ENCODE data around the gene DOK3. TPM values are rescaled to one million over a fixed set of nuclear protein-coding genes. Genes with fewer than 3 reads are reported as not detected.

The DOK3 gene
- total and polyA plus RNA-seq, 2 of the 13 experiments (the other 11 are each of a cell fraction or from before 2014, with no cell fraction given), result 1.4 to 1.5 TPM

DNA sequence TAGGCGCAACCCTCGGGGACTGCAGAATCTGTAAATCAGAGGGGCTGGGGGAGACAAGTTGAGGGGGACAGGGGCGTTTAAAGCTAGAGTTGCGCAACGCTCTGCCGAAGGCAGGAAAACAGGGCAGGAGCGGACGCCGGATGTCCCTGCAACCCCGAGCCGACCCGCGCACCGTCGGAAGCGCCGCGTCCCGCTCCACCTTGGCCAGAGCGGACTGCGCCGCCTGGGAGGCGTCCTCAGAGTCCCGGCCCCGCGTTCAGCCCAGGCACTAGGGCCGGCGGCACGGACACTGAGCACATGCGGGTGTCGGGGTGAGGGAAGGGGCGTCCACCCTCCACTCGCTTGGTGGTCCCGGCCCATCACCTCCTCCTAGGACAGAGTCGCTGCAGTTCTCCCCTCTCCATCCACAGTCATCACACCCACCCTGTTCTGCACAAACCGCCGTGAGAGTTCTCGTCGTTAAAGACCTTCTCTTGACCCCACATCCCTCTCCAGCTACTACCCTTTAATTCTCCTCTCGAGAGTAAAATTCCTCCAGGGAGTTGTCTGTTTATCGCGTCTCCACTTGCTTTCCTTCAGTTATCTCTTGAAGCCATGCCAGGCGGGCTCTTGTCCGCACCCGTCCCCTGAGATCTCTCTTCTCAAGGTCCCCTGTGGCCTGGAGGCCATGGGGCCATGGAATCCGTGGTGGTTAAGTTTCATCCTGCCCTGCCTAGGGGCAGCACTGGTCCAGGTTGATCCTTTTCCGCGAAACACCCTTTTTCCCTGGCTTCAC is 11.4 kb downstream of the DOK3 start:
- 15% methylated on average over 21 of the region's 48 CpGs for WGBS (ENCODE audit: low lambda C conversion rate)
- POLR2A ChIA-PET, result interaction anchor here (0.6 to 3.6 kb wide), 22 partner anchors 17 to 411 kb away, joined by 3 to 42 read pairs (median 4); partner anchors contain the start of genes DDX41, FGFR4 and TMED9
- no peaks in the 10 kb centered on the region for H3K36me3 ChIP-seq (replicated peaks in 1 of 2; ENCODE audit: control insufficient read depth in 1 of 2, insufficient read depth in 2 of 2, low read length in 2 of 2)
- peaks cover 2 to 36% of the 10 kb centered on the region in 2 experiments; a peak in 4 of 5 replicates for H3K27me3 ChIP-seq (ENCODE audit: control insufficient read depth in 1 of 2, insufficient read depth in 2 of 2, low read length in 2 of 2)
- H3K9ac ChIP-seq (ENCODE audit: insufficient read depth, low read depth, low read length), result peak overlapping the region; percentile 42; the same call in 1 of the 2 replicates
- no peaks in the 10 kb centered on the region for H3K9me3 ChIP-seq (ENCODE audit: low read length)
- H3K27ac ChIP-seq (ENCODE audit: extremely low read length, insufficient read depth, low read length), result no peak overlapping the region
- intact Hi-C loops (cut with micrococcal nuclease; ENCODE audit: unreplicated experiment), result loop anchor here (5.0 kb wide), 1 partner anchor 186 kb away; the partner anchor contains the start of gene MXD3
- no peak overlapping the region for H2AFZ ChIP-seq (ENCODE audit: low read length)
- peak overlapping the region; percentile 26 to 85 (median 51) for H3K4me3 ChIP-seq (replicated peaks in 1 of 3; ENCODE audit: insufficient read depth in 1 of 3, low read depth in 2 of 3, low read length in 3 of 3)
- in situ Hi-C loops (cut with HindIII; ENCODE audit: extremely low pct_ligation_motif_present, low pct_unique_long_range_greater_than_20kb), result no loop called here
- H4K20me1 ChIP-seq (ENCODE audit: insufficient read depth, low read length), result peaks cover 15% of the 10 kb centered on the region; the same call in 1 of the 2 replicates
- CTCF ChIA-PET (ENCODE audit: low intra/inter-chr PET ratio, low total read pairs), result interaction anchor here (1.0 kb wide), 1 partner anchor 42 kb away, joined by 3 read pairs; no protein-coding TSS in a partner anchor
- no TSS peak for BruUV-seq (replicated peaks)
- peaks cover 65% of the 10 kb centered on the region for H3K4me1 ChIP-seq (ENCODE audit: insufficient read depth, low read length)
- no peaks in the 10 kb centered on the region for H3K79me2 ChIP-seq (ENCODE audit: insufficient read depth, low read length)
- ATAC-seq, result peak; percentile 16
- FAIRE-seq, result no peak
- peak overlapping the region; percentile 84 for H3K4me2 ChIP-seq (ENCODE audit: low read depth, low read length)
- peak; percentile 24 for DNase-seq (ENCODE audit: low spot score)
- 0 out of 2 replicates have a peak, but pooled peaks have one; percentile 2 for TF ChIP-seq FOXA3 (CRISPR knock-in tag; IDR thresholded peaks at IDR 0.05)
- TF ChIP-seq, protein P1, sequence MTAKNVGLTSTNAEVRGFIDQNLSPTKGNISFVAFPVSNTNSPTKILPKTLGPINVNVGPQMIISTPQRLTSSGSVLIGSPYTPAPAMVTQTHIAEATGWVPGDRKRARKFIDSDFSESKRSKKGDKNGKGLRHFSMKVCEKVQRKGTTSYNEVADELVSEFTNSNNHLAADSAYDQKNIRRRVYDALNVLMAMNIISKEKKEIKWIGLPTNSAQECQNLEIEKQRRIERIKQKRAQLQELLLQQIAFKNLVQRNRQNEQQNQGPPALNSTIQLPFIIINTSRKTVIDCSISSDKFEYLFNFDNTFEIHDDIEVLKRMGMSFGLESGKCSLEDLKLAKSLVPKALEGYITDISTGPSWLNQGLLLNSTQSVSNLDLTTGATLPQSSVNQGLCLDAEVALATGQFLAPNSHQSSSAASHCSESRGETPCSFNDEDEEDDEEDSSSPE (CRISPR knock-in tag; IDR thresholded peaks at IDR 0.05), result no peak
- no peak for TF ChIP-seq ESRRA (CRISPR knock-in tag; IDR thresholded peaks at IDR 0.05; ENCODE audit: low read depth)
- TF ChIP-seq ZNF776 (CRISPR knock-in tag; IDR thresholded peaks at IDR 0.05), result 0 out of 2 replicates have a peak, but pooled peaks have one; percentile 55
- TF ChIP-seq SRY (CRISPR knock-in tag; IDR thresholded peaks at IDR 0.05), result 0 out of 2 replicates have a peak, but pooled peaks have one; percentile 40
- no peak for TF ChIP-seq TCF7 (IDR thresholded peaks at IDR 0.05; ENCODE audit: low read depth)
- TF ChIP-seq NCOR1 (IDR thresholded peaks at IDR 0.05; ENCODE audit: borderline replicate concordance, low read length), result no peak
- no peak for TF ChIP-seq BCL6 (CRISPR knock-in tag; IDR thresholded peaks at IDR 0.05)
- peak; percentile 94 for TF ChIP-seq CEBPB (IDR thresholded peaks at IDR 0.05; ENCODE audit: borderline replicate concordance, low read depth, low read length)
- TF ChIP-seq CHCHD3 (CRISPR knock-in tag; IDR thresholded peaks at IDR 0.05), result no peak
- TF ChIP-seq, protein P2, sequence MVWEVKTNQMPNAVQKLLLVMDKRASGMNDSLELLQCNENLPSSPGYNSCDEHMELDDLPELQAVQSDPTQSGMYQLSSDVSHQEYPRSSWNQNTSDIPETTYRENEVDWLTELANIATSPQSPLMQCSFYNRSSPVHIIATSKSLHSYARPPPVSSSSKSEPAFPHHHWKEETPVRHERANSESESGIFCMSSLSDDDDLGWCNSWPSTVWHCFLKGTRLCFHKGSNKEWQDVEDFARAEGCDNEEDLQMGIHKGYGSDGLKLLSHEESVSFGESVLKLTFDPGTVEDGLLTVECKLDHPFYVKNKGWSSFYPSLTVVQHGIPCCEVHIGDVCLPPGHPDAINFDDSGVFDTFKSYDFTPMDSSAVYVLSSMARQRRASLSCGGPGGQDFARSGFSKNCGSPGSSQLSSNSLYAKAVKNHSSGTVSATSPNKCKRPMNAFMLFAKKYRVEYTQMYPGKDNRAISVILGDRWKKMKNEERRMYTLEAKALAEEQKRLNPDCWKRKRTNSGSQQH (CRISPR knock-in tag; IDR thresholded peaks at IDR 0.05; ENCODE audit: low read depth), result no peak
- TF ChIP-seq TBX3 (IDR thresholded peaks at IDR 0.05; ENCODE audit: borderline replicate concordance), result no peak
- no peak for TF ChIP-seq ZFP90 (CRISPR knock-in tag; IDR thresholded peaks at IDR 0.05; ENCODE audit: borderline replicate concordance)
- TF ChIP-seq ZNF501 (CRISPR knock-in tag; IDR thresholded peaks at IDR 0.05), result peak; percentile 8; the same call in 1 of the 2 replicates
- TF ChIP-seq SIX1 (CRISPR knock-in tag; IDR thresholded peaks at IDR 0.05; ENCODE audit: borderline replicate concordance), result no peak
- TF ChIP-seq, protein P3, sequence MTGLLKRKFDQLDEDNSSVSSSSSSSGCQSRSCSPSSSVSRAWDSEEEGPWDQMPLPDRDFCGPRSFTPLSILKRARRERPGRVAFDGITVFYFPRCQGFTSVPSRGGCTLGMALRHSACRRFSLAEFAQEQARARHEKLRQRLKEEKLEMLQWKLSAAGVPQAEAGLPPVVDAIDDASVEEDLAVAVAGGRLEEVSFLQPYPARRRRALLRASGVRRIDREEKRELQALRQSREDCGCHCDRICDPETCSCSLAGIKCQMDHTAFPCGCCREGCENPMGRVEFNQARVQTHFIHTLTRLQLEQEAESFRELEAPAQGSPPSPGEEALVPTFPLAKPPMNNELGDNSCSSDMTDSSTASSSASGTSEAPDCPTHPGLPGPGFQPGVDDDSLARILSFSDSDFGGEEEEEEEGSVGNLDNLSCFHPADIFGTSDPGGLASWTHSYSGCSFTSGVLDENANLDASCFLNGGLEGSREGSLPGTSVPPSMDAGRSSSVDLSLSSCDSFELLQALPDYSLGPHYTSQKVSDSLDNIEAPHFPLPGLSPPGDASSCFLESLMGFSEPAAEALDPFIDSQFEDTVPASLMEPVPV (CRISPR knock-in tag; IDR thresholded peaks at IDR 0.05), result no peak
- TF ChIP-seq REXO4 (CRISPR knock-in tag; IDR thresholded peaks at IDR 0.05; ENCODE audit: borderline replicate concordance), result no peak
- no peak for TF ChIP-seq ATF7-NPFF (CRISPR knock-in tag; IDR thresholded peaks at IDR 0.05; ENCODE audit: low read depth)
- no peak for TF ChIP-seq DMAP1 (CRISPR knock-in tag; IDR thresholded peaks at IDR 0.05)
- no peak for TF ChIP-seq PAF1 (CRISPR knock-in tag; IDR thresholded peaks at IDR 0.05)
- no peak for TF ChIP-seq RORA (CRISPR knock-in tag; IDR thresholded peaks at IDR 0.05)
